ENCODE measurements around the gene ACSF2. TPM values are rescaled to one million over a fixed set of nuclear protein-coding genes. Genes with fewer than 3 reads are reported as not detected.

The ACSF2 gene
- total RNA-seq, 1 donor from 2014 or later, result 28.1 TPM

DNA sequence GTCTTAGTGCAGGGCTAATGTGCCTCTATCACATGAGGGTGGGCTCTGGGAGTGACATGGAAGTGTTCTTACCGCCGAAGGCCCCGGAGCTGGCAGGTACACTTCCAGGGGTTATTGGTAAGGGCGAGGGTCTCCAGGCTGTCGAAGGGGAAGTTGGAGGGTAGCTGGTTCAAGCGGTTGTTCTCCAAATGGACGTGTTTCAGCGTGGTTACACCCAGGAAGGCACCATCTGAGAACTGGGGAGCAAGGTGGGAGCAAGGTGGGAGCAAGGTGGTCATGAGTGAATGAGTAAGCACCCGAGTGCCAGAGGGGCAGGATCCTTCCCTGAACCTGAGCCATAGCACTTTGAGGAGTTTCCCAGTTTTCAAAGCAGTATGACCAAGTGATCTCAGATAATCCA lies 39.6 kb downstream of the ACSF2 start:
- no peak overlapping the region for H3K4me3 Mint-ChIP-seq (ENCODE audit: unreplicated experiment)
- no peaks in the 10 kb centered on the region for H3K4me1 Mint-ChIP-seq (ENCODE audit: unreplicated experiment)
- H3K27ac Mint-ChIP-seq (ENCODE audit: unreplicated experiment), result no peak overlapping the region
- TF ChIP-seq, protein P1, sequence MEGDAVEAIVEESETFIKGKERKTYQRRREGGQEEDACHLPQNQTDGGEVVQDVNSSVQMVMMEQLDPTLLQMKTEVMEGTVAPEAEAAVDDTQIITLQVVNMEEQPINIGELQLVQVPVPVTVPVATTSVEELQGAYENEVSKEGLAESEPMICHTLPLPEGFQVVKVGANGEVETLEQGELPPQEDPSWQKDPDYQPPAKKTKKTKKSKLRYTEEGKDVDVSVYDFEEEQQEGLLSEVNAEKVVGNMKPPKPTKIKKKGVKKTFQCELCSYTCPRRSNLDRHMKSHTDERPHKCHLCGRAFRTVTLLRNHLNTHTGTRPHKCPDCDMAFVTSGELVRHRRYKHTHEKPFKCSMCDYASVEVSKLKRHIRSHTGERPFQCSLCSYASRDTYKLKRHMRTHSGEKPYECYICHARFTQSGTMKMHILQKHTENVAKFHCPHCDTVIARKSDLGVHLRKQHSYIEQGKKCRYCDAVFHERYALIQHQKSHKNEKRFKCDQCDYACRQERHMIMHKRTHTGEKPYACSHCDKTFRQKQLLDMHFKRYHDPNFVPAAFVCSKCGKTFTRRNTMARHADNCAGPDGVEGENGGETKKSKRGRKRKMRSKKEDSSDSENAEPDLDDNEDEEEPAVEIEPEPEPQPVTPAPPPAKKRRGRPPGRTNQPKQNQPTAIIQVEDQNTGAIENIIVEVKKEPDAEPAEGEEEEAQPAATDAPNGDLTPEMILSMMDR (IDR thresholded peaks at IDR 0.05), result no peak
- H3K36me3 Mint-ChIP-seq (ENCODE audit: unreplicated experiment), result no peaks in the 10 kb centered on the region
- no peaks in the 10 kb centered on the region for H3K9me3 Mint-ChIP-seq (ENCODE audit: unreplicated experiment)
- DNase-seq (ENCODE audit: extremely low spot score, unreplicated experiment), result no peak
- no peaks in the 10 kb centered on the region for H3K27me3 Mint-ChIP-seq (ENCODE audit: unreplicated experiment)

DNA sequence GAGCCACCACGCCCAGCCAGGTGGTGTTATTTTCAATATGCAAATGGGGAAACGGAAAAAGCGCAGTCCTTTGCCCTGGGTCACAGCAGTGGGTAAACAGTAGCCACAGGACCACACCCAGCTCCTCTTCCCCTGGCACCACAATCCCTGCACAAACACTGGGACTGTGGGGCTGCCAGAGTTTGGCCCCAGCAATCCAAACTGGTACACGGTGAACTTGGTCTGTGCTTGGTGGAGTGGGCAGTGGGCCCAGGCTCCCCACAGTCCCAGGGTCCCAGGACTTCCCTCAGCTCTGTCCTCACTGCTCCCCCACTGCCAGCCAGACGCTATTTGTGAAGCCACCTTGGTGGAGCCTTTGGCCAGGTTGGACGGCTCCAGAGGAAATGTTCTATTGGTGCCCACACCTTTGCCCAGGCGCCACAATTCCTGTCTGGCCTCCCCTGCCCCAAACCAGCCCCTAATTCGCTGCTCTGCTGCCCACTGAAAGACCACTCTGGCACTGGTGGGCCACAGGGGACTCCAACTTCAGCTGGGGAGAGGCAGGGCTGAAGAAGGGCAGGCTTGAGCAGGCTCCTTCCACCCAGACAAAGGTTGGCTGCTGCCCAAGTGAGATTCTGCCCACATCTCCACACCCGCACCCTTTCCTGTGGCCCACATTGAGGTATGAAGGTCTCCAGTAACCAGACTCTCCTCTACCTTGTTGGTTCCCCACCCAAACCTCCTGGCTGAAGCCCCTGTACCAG lies 40.5 kb downstream of the ACSF2 start:
- TF ChIP-seq, protein P1 (IDR thresholded peaks at IDR 0.05), result no peak
- no peak for DNase-seq (ENCODE audit: extremely low spot score, unreplicated experiment)
- no peaks in the 10 kb centered on the region for H3K36me3 Mint-ChIP-seq (ENCODE audit: unreplicated experiment)
- H3K27ac Mint-ChIP-seq (ENCODE audit: unreplicated experiment), result no peak overlapping the region
- no peaks in the 10 kb centered on the region for H3K27me3 Mint-ChIP-seq (ENCODE audit: unreplicated experiment)
- H3K4me3 Mint-ChIP-seq (ENCODE audit: unreplicated experiment), result no peak overlapping the region
- H3K9me3 Mint-ChIP-seq (ENCODE audit: unreplicated experiment), result no peaks in the 10 kb centered on the region
- no peaks in the 10 kb centered on the region for H3K4me1 Mint-ChIP-seq (ENCODE audit: unreplicated experiment)

DNA sequence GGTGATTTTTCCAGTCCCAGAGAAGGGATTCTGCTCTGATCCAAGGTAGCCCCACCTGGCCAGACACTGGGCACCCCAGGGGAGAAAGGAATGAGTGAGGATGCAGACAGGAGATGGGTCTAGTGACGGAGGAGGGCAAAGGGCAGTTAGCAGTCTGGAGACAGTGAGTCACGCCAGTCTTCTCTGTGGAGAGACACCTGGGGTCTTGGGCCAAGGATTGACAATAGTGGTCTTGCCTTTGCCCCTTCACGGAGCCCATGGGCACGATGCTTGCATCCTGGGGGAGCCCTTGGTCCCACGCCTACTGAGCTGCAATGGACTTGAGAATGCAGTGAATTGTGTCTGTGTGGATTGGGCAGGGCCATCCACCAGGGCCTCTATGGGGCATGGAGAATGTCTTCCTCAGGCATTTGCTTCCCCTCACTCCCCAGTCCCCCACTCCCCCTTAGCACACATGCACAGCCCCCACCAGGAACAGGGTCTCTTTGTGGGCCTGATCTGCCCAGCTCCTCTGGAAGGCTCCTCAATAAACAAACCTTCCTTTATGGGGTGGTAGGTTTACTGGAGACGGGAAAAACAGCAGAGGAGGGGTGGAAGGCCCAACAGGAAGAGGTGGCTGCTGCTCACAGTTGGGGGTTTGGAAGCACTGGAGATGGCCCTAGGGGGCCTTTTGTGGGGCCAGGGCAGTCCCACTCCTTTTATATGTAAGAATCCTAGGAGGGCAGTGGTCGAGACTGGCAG lies 41.3 kb downstream of the ACSF2 start:
- no peaks in the 10 kb centered on the region for H3K27me3 Mint-ChIP-seq (ENCODE audit: unreplicated experiment)
- H3K4me1 Mint-ChIP-seq (ENCODE audit: unreplicated experiment), result no peaks in the 10 kb centered on the region
- TF ChIP-seq, protein P1 (IDR thresholded peaks at IDR 0.05), result no peak
- no peak for DNase-seq (ENCODE audit: extremely low spot score, unreplicated experiment)
- no peaks in the 10 kb centered on the region for H3K36me3 Mint-ChIP-seq (ENCODE audit: unreplicated experiment)
- no peak overlapping the region for H3K4me3 Mint-ChIP-seq (ENCODE audit: unreplicated experiment)
- no peak overlapping the region for H3K27ac Mint-ChIP-seq (ENCODE audit: unreplicated experiment)
- H3K9me3 Mint-ChIP-seq (ENCODE audit: unreplicated experiment), result no peaks in the 10 kb centered on the region

DNA sequence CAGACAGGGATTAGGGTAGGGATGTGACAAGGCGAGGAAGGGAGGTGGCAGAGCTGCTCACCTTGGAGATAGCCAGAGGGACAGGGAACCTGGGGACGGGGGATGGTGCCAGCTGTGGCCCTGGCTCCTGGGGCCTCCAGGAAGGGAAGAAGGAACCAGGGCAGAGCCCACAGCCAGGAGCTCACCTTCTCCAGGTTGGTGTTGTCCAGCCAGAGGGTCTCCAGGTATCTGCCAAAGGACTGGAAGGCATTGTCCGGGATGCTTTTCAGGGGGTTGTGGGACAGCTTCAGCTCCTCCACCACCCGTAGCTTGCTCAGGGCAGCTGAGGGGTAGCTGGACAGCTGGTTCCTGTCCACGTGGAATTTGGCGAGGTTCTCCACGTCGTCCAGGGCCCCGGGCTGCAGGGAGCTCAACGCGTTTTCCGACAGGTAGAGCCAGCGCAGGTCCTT lies 41.9 kb downstream of the ACSF2 start:
- Mint-ChIP-seq H3K9me3 (ENCODE audit: unreplicated experiment) (no peaks in the 10 kb centered on the region), H3K4me1 (ENCODE audit: unreplicated experiment) (no peaks in the 10 kb centered on the region), H3K36me3 (ENCODE audit: unreplicated experiment) (no peaks in the 10 kb centered on the region), H3K4me3 (ENCODE audit: unreplicated experiment) (no peak overlapping the region), H3K27me3 (ENCODE audit: unreplicated experiment) (no peaks in the 10 kb centered on the region), H3K27ac (ENCODE audit: unreplicated experiment) (no peak overlapping the region)
- TF ChIP-seq, protein P1 (IDR thresholded peaks at IDR 0.05), result no peak
- no peak for DNase-seq (ENCODE audit: extremely low spot score, unreplicated experiment)
